Hepatocyte (in vitro differentiated cells): ENCODE data around the gene EIF4E1B. TPM values are rescaled to one million over a fixed set of nuclear protein-coding genes. Genes with fewer than 3 reads are reported as not detected.

Experiments
- DNase-seq: peaks from one replicate; pipeline ENCODE4 v3.0.0-alpha.2; 2016; ENCODE audit warnings: low spot score
- H2AFZ ChIP-seq: fragments of 200-600 bp; sonication (generic); 2 replicates; pipeline ENCODE4 v1.6.0; 2016; ENCODE audit warnings: antibody characterized with exemption, mild to moderate bottlenecking
- H3K27ac ChIP-seq: fragments of 200-600 bp; sonication (generic); 2 replicates; pipeline ENCODE4 v1.5.1; 2016; ENCODE audit warnings: mild to moderate bottlenecking
- H3K27me3 ChIP-seq: fragments of 200-600 bp; sonication (generic); 2 replicates; pipeline ENCODE4 v1.6.1; 2016
- H3K36me3 ChIP-seq: fragments of 200-600 bp; sonication (generic); replicated peaks from 2 replicates; pipeline ENCODE4 v1.5.1; 2016; ENCODE audit warnings: low read depth; ENCODE audit not compliant: insufficient read depth
- H3K4me1 ChIP-seq: fragments of 200-600 bp; sonication (generic); 2 replicates; pipeline ENCODE4 v1.5.1; 2016; ENCODE audit warnings: mild to moderate bottlenecking, moderate library complexity; ENCODE audit not compliant: insufficient read depth
- H3K4me2 ChIP-seq: fragments of 200-600 bp; sonication (generic); 2 replicates; pipeline ENCODE4 v1.6.0; 2016
- H3K4me3 ChIP-seq: fragments of 200-600 bp; sonication (generic); 2 replicates; pipeline ENCODE4 v1.5.1; 2016; ENCODE audit warnings: mild to moderate bottlenecking
- H3K79me2 ChIP-seq: fragments of 200-600 bp; sonication (generic); 2 replicates; pipeline ENCODE4 v1.6.0; 2017; ENCODE audit warnings: mild to moderate bottlenecking
- H3K9me2 ChIP-seq: fragments of 200-600 bp; sonication (generic); replicated peaks from 2 replicates; pipeline ENCODE4 v1.6.0; 2017; ENCODE audit warnings: mild to moderate bottlenecking; ENCODE audit not compliant: insufficient read depth
- H3K9me3 ChIP-seq: fragments of 200-600 bp; sonication (generic); 2 replicates; pipeline ENCODE4 v1.5.1; 2016; ENCODE audit warnings: low read depth, mild to moderate bottlenecking
- H4K20me1 ChIP-seq: fragments of 200-600 bp; sonication (generic); 2 replicates; pipeline ENCODE4 v1.6.0; 2016; ENCODE audit warnings: mild to moderate bottlenecking; ENCODE audit not compliant: insufficient read depth, poor library complexity, severe bottlenecking
- EZH2 ChIP-seq: fragments of 200-600 bp; sonication (generic); IDR thresholded peaks from 2 replicates; pipeline ENCODE4 v1.6.1; 2016; ENCODE audit warnings: antibody characterized with exemption, mild to moderate bottlenecking, borderline replicate concordance
- EZH2phosphoT487 ChIP-seq: fragments of 200-600 bp; sonication (generic); IDR thresholded peaks from one replicate; pipeline ENCODE4 v1.6.1; 2018; ENCODE audit warnings: antibody characterized with exemption, mild to moderate bottlenecking, low read depth, moderate library complexity; ENCODE audit not compliant: unreplicated experiment, severe bottlenecking
- WGBS: methylation state at CpG from one replicate; pipeline ENCODE4 v1.1.6; 2016; ENCODE audit warnings: low lambda C conversion rate; ENCODE audit errors: missing lambda C conversion rate; 5-methylcytosine and 5-hydroxymethylcytosine counted together
- polyA plus RNA-seq: library from polyadenylated mRNA; unstranded; fragments of >200 nt; fragmentation: Nextera tagmentation; extraction: Ambion mirVana; gene quantifications from 2 replicates; pipeline ENCODE4 v1.2.1, GENCODE V29; 2016
- total RNA-seq: library from RNA; depleted of rRNA; stranded (reverse); fragments of >200 nt; gene quantifications from 2 replicates; pipeline ENCODE4 v1.2.3, GENCODE V29; 2014
- TF ChIP-seq, protein P1 (sequence below): fragments of 200-600 bp; sonication (generic); IDR thresholded peaks from 2 replicates; pipeline ENCODE4 v1.5.1; 2016; ENCODE audit warnings: antibody characterized with exemption, mild to moderate bottlenecking; ENCODE audit not compliant: poor library complexity

Gene EIF4E1B
- total and polyA plus RNA-seq, 2 experiments from 2014 or later: not detected

DNA sequence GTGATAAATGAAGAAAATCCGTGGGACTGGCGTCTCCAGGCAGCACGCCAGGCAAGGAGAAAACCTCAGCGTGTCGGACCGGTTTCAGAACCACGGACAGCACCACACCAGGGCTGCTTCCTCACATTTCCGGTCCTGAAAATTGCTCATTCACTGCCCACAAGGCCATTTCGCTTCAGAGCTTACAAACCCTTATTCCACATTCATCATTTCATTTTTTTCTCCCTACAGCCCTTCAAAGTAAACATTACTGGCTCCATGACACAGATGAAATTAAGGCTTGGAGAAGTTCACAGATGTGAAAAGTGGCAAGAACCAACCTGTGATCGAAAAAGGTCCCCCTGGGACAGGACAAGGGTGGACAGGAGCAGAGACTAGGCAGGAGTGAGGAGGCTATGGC is 19.0 kb upstream of the EIF4E1B start:
- WGBS: 12% methylated on average over 10 of the region's 10 CpGs
- peaks cover 8% of the 10 kb centered on the region for H3K27me3 ChIP-seq

DNA sequence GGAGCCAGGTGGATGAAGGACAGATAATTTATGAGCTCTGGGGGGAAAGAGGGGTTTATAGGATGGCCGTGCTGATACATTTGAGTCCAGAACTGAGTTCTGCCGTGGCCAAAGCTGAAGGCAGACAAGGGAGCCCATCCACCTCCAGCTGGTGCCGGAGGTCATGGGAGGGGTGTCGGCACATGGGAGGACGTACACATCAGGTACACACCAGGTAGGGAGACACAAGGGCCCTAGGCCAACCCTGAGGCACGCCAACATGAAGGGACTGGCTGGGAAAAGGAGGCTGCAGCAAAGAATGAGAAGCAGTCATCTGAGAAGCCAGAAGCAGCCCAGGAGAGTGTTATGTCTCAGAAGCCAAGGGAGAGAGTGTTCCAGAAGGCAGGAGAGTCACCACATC is 18.5 kb upstream of the EIF4E1B start:
- WGBS: 89% methylated on average over 6 of the region's 6 CpGs
- no peak for DNase-seq
- Histone ChIP-seq H3K4me3 (no peak overlapping the region), H3K79me2 (no peaks in the 10 kb centered on the region), H2AFZ (no peak overlapping the region), H3K4me1 (no peaks in the 10 kb centered on the region), H3K27ac (no peak overlapping the region), H3K9me2 (no peaks in the 10 kb centered on the region), H3K9me3 (no peaks in the 10 kb centered on the region), H4K20me1 (no peaks in the 10 kb centered on the region), H3K36me3 (no peaks in the 10 kb centered on the region), H3K4me2 (no peak overlapping the region), H3K27me3 (peaks cover 12% of the 10 kb centered on the region)
- TF ChIP-seq, protein P1, sequence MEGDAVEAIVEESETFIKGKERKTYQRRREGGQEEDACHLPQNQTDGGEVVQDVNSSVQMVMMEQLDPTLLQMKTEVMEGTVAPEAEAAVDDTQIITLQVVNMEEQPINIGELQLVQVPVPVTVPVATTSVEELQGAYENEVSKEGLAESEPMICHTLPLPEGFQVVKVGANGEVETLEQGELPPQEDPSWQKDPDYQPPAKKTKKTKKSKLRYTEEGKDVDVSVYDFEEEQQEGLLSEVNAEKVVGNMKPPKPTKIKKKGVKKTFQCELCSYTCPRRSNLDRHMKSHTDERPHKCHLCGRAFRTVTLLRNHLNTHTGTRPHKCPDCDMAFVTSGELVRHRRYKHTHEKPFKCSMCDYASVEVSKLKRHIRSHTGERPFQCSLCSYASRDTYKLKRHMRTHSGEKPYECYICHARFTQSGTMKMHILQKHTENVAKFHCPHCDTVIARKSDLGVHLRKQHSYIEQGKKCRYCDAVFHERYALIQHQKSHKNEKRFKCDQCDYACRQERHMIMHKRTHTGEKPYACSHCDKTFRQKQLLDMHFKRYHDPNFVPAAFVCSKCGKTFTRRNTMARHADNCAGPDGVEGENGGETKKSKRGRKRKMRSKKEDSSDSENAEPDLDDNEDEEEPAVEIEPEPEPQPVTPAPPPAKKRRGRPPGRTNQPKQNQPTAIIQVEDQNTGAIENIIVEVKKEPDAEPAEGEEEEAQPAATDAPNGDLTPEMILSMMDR: no peak
- TF ChIP-seq EZH2phosphoT487 (no peak), EZH2 (no peak)

More for the DNA sequence above, 19.0 kb upstream of the EIF4E1B start:
- Histone ChIP-seq H3K9me3 (no peaks in the 10 kb centered on the region), H3K27ac (no peak overlapping the region), H2AFZ (no peak overlapping the region), H4K20me1 (no peaks in the 10 kb centered on the region), H3K36me3 (no peaks in the 10 kb centered on the region), H3K4me2 (no peak overlapping the region), H3K9me2 (no peaks in the 10 kb centered on the region), H3K4me3 (no peak overlapping the region), H3K4me1 (no peaks in the 10 kb centered on the region), H3K79me2 (no peaks in the 10 kb centered on the region)
- TF ChIP-seq, protein P1: no peak
- TF ChIP-seq EZH2: no peak
- no peak for TF ChIP-seq EZH2phosphoT487
- peak; percentile 91 for DNase-seq

DNA sequence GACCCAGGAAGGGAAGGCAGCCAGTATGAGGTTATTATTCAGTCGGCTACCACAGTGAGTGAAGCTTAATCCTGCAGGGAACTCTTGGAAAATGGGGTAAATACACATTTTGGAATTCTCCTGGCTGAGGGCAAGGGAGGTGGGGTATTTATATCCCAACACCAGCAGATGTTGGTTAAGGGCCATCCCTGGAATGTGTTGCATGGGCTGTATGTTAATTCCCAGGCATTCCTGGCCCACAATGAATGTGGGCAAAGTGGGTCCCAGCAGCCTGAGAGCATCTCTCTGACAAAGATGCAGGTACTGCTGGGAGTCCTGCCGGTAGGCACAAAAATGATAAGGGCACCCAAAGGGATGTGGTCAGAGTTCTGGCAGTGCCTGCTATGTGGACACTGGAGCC is 17.6 kb upstream of the EIF4E1B start:
- H3K36me3 ChIP-seq: no peaks in the 10 kb centered on the region
- H3K9me2 ChIP-seq: no peaks in the 10 kb centered on the region
- H2AFZ ChIP-seq: no peak overlapping the region
- DNase-seq: no peak
- H3K27me3 ChIP-seq: peaks cover 18% of the 10 kb centered on the region
- TF ChIP-seq EZH2phosphoT487: no peak
- no peak for TF ChIP-seq EZH2
- TF ChIP-seq, protein P1: no peak
- no peaks in the 10 kb centered on the region for H4K20me1 ChIP-seq
- H3K4me2 ChIP-seq: no peak overlapping the region
- WGBS: 78% methylated on average over 2 of the region's 2 CpGs
- H3K4me3 ChIP-seq: no peak overlapping the region
- no peaks in the 10 kb centered on the region for H3K9me3 ChIP-seq
- no peaks in the 10 kb centered on the region for H3K4me1 ChIP-seq
- H3K27ac ChIP-seq: no peak overlapping the region
- H3K79me2 ChIP-seq: no peaks in the 10 kb centered on the region

DNA sequence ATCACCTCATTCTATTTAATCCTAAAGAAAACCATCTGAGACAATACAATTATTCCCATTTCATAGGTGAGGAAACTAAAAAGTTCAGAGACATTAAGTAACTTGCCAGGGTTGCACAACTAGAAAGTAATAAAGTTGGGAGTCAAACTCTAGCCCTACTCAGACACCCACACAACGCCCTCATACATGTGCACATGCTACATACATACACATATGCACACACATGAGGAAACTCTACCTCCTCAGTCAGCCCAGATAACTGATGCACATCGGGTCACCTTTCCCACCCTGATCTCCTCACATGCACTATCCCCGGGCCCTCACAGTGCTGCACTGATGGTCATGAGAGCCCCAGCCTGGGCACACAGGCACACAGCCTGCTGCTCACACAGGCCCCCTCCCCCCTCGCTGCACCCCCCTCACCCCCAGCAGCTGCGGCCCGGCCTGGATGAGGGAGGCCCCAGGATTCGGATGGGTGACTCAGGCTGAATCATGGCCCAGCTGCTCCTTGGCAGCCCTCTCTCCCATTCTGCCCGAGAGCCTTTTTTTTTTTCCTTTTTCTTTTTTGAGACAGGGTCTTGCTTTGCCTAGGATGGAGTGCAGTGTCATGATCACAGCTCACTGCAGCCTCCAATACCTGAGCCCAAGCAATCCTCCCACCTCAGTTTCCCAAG is 15.5 kb upstream of the EIF4E1B start:
- H3K9me2 ChIP-seq: no peaks in the 10 kb centered on the region
- no peak overlapping the region for H3K4me3 ChIP-seq
- H3K4me1 ChIP-seq: no peaks in the 10 kb centered on the region
- H3K4me2 ChIP-seq: no peak overlapping the region
- H4K20me1 ChIP-seq: no peaks in the 10 kb centered on the region
- no peak for TF ChIP-seq EZH2
- TF ChIP-seq, protein P1: no peak
- TF ChIP-seq EZH2phosphoT487: no peak
- DNase-seq: no peak
- no peaks in the 10 kb centered on the region for H3K79me2 ChIP-seq
- no peak overlapping the region for H2AFZ ChIP-seq
- WGBS: 79% methylated on average over 6 of the region's 8 CpGs
- H3K9me3 ChIP-seq: no peaks in the 10 kb centered on the region
- H3K27me3 ChIP-seq: peaks cover 39% of the 10 kb centered on the region
- no peak overlapping the region for H3K27ac ChIP-seq
- no peaks in the 10 kb centered on the region for H3K36me3 ChIP-seq
